SK-N-MC (cell line): ENCODE results near the gene PAN3.

ENCODE experiments used
- EZH2 ChIP-seq: fragments of 200-600 bp; sonication (generic); IDR thresholded peaks from one replicate; pipeline ENCODE4 v1.6.1; 2017; ENCODE audit warnings: antibody characterized with exemption
- POLR2AphosphoS5 ChIP-seq: IDR thresholded peaks from 2 replicates; pipeline ENCODE4 v1.6.1; 2012; ENCODE audit warnings: mild to moderate bottlenecking, low read depth, low read length, borderline replicate concordance

DNA sequence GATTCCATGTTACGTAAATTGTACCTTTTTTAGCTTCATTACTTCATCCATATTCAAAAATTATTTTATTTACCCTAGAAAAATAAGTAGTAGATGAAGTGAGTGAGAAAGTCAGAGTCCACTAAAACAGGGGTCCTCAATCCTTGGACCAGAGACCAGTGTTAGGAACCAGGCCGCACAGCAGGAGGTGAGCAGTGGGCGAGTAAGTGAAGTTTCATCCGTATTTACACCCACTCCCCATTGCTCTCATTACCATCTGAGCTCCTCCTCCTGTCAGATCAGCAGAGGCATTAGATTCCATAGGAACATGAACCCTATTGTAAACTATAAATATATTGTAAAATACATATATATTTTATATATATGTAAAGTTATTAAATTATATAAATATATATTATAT, 119.0 kb downstream of the PAN3 start:
- TF ChIP-seq EZH2 = no peak
- TF ChIP-seq POLR2AphosphoS5 = no peak
